Omental fat pad (tissue), 4 donors: ENCODE results near the gene BLTP2. TPM values are rescaled to one million over a fixed set of nuclear protein-coding genes. Genes with fewer than 3 reads are reported as not detected.

Experiments used
- ATAC-seq: fragments of 150-250 bp; one replicate; pipeline ENCODE4 v1.9.1; 2016; ENCODE audit warnings: mild to moderate bottlenecking, moderate library complexity; ENCODE audit not compliant: low FRiP score
- DNase-seq: peaks from one replicate; pipeline ENCODE4 v3.0.0-alpha.2; 2019; ENCODE audit warnings: low spot score
- total RNA-seq, 4 donors: library from RNA; depleted of rRNA; stranded (reverse); fragments of >200 nt; gene quantifications; one replicate each; pipeline ENCODE4 v1.1.0, GENCODE V29; 2016
- TF ChIP-seq, protein P1 (sequence below), 3 donors: fragments of 450-650 bp; IDR thresholded peaks; one replicate each; pipeline ENCODE4 v1.5.1; 2016 to 2017; ENCODE audit warnings: antibody characterized with exemption in 3 of 3, mild to moderate bottlenecking in 3 of 3, moderate library complexity in 2 of 3

Gene BLTP2
- total RNA-seq, 4 donors from 2014 or later: 113 to 141 (median 121) TPM

DNA sequence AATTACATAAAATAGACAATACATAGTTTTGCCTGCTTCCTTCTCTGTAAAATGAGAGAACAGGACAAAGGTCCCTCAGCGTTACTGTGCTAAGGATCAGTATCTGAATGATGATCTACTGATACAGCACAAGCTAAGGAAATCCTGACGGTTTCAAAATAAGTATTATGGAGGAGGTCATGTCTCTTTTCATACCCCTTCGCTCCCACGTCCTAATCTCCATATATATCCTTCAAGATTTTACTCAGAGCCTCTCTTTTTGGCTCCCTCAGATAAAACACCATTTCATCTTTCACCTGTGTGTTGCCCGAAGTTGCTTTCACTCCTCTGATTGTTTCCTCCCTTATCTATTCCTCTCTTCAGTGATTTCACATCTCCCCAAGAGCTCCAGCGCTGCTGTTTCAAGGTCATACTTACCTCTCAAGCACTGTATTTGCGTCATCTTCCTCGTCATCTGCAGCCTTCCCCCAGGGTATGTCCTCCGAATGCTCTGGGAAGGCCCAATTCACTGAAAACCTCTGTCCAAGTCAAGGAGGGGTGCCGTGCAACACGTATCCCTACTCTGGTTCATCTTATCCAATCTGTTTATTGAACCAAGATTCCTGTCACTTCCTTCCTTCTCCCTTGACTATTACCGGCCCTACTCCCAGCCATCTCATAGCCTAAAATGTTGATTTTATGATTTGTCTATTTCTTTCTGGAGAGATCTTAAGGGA lies 1.2 kb upstream of the BLTP2 start:
- ATAC-seq: no peak
- TF ChIP-seq, protein P1, sequence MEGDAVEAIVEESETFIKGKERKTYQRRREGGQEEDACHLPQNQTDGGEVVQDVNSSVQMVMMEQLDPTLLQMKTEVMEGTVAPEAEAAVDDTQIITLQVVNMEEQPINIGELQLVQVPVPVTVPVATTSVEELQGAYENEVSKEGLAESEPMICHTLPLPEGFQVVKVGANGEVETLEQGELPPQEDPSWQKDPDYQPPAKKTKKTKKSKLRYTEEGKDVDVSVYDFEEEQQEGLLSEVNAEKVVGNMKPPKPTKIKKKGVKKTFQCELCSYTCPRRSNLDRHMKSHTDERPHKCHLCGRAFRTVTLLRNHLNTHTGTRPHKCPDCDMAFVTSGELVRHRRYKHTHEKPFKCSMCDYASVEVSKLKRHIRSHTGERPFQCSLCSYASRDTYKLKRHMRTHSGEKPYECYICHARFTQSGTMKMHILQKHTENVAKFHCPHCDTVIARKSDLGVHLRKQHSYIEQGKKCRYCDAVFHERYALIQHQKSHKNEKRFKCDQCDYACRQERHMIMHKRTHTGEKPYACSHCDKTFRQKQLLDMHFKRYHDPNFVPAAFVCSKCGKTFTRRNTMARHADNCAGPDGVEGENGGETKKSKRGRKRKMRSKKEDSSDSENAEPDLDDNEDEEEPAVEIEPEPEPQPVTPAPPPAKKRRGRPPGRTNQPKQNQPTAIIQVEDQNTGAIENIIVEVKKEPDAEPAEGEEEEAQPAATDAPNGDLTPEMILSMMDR (IDR thresholded peaks at IDR 0.05): no peak
- DNase-seq: no peak

- TF ChIP-seq, protein P1 (IDR thresholded peaks at IDR 0.05): no peak
- ATAC-seq (no peak), DNase-seq (no peak)
Observed at GRCh38 chr17:28645576-28645939, 600 bp upstream of the BLTP2 start.

GRCh38 chr17:28643983-28644786 lies 773 bp downstream of the BLTP2 start:
- DNase-seq: no peak
- peak; percentile 19 for ATAC-seq
- TF ChIP-seq, protein P1 (IDR thresholded peaks at IDR 0.05): no peak

- TF ChIP-seq, protein P1 (IDR thresholded peaks at IDR 0.05): no peak
- ATAC-seq (no peak), DNase-seq (no peak)
Observed at GRCh38 chr17:28641579-28641978, 3.4 kb downstream of the BLTP2 start.

- no peak for ATAC-seq
- no peak for DNase-seq
- TF ChIP-seq, protein P1 (IDR thresholded peaks at IDR 0.05): no peak
Observed at GRCh38 chr17:28635506-28635905, 9.5 kb downstream of the BLTP2 start.

DNA sequence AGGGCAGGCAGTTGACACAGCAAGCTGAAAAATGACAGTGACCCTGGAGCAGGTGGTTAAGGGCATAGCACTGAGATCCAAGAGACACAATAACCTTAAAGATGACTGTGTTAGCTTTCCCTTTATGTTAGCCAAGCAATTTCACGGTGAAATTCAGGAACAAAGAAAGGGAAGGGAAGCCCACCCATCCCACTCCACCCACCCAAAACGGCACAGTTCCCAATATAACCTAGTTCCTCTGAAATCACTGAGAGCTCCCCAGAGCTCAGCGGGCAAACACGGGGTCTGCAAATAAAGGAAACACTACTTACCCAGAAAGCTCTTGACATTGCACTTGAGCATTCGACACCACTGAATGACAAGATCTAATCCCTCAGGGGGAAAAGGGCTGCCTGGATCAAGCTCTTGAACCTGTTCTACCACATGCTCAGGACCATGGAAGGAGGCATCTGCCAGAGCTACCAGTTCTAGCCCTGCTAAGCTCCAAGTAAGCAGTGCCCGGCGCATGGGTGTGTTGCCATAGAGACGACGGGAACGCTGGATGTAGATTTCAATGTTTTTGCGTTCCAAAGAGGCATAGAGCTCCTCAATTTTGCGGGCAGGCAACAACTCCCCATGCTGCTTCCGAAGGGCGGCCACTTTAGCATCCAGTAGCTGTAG lies 10.6 kb downstream of the BLTP2 start:
- TF ChIP-seq, protein P1 (IDR thresholded peaks at IDR 0.05): no peak

More for the DNA sequence above, 10.6 kb downstream of the BLTP2 start:
- ATAC-seq: no peak
- DNase-seq: no peak
